ENCODE measurements around the gene CEACAM16.

The CEACAM16 gene

DNA sequence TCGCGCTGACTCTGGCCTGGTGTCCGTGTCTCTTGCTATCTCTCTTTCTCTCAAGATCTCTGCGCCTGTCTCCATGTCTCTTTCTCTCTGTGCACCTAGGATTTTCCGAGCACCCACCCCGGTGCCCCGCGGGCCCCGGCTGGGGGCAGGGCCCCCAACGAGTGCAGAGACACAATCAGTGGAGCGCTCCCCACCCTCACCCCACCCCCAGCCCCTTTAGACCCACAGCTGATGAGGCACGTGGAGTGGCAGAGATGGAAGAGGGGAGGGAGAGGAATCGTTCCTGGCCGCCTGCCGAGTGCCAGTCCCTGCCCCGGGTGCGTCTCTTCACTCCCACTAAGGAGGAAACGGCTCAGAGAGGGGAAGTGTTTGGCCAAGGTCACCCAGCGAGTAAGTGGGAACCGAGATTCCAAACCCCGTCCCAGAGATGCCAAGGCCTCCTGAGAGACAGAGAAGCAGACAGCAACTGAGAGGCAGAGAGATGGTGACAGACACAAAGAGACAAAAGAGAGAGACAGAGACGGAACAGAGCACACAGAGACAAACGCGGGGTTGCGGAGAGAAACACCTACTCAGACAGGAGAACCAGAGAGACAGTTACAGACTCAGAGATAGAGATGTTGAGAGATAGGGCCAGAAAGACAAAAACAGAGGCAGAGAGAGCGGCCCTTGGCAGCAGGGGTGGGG is 48.9 kb downstream of the CEACAM16 start:
- peak; percentile 47 for DNase-seq

DNA sequence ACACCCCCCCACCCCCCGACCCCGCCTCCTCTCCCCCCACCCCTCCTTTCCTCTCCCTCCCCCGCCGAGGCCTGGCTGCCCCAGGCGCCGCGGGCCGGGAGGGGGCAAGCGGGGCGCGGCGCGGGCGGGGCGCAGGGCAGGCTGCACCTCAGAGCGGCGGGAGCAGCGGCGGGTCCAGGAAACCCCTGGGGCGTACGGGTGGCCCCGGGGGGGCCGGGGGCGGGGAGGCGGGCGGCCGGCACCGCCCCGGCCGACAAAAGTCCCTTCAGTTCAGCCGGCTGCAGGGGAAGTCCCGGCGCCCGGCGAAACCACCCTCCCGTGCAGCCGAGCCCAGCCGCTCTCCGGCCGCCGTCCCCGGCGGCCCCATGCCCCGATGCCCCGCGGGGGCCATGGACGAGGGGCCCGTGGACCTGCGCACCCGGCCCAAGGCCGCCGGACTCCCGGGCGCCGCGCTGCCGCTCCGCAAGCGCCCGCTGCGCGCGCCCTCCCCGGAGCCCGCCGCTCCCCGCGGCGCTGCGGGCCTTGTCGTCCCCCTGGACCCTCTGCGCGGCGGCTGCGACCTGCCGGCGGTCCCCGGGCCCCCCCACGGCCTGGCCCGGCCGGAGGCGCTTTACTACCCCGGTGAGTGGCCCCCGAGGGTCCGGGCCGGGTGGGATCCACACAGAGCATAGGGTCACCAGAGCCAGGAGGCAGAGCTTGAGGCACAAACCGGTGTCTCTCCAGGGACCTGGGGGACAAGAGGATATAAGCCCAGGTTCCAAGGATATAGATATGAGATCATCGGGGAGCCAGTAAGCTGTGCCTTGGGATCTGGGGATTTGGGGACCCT is 49.7 kb downstream of the CEACAM16 start, which contains the start of gene BCL3:
TSS of gene BCL3 (plus strand) at position 283 of the 829 bp plus-strand sequence. CDS start at position 366, 83 bp downstream.
- DNase-seq = no peak

DNA sequence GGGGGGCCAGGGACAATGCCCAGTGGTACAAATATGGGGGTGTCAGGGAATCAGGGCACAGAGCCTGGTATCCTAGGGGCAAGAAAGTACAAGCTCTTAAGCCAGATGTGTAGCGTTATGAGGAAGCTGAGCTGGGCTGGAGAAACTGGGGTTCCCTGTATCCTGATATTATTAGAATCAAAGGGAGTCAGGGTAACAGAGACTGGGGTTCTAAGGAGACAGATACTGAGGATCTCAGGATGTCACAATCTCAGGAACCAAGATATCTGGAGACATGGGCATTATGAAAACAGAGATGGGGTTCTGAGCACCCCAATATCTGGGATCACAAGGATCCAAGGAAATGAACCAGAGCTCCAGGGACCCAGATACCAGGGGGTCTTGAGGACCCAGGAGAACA is 50.3 kb downstream of the CEACAM16 start:
- DNase-seq = no peak

GRCh38 chr19:44749994-44750393 is 51.0 kb downstream of the CEACAM16 start:
- DNase-seq = no peak

DNA sequence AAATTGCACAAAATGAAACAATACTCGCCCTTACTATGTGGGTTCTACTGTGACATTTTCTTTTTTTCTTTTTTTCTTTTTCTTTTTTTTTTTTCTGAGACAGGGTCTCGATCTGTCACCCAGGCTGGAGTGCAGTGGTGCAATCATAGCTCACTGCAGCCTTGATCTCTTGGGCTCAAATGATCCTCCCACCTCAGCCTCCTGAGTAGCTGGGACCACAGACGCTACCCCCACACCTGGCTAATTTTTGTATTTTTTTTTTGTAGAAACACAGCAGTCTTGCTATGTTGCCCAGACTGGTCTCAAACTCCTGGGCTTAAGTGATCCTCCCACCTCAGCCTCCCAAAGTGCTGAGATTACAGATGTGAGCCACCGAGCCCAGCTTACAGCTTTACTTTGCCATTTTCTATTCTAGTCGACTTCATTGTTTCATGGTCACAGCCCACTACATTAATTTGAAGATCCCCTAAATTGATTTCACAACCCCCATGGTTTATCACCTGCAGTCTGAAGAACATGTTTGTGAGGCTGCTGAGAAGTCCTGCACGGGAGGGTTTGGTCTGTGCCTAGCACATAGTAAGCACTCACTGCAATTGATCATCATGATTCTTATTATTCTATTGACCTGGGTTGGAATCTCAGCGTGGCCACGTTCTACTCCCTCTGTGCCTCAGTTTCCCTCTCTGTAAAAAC is 53.3 kb downstream of the CEACAM16 start:
- no peak for DNase-seq

- peak; percentile 78 for DNase-seq
Measured at GRCh38 chr19:44752816-44753625, 54.1 kb downstream of the CEACAM16 start.

GRCh38 chr19:44753626-44753931 is 54.6 kb downstream of the CEACAM16 start:
- no peak for DNase-seq

GRCh38 chr19:44753932-44754749 is 55.2 kb downstream of the CEACAM16 start:
- no peak for DNase-seq

DNA sequence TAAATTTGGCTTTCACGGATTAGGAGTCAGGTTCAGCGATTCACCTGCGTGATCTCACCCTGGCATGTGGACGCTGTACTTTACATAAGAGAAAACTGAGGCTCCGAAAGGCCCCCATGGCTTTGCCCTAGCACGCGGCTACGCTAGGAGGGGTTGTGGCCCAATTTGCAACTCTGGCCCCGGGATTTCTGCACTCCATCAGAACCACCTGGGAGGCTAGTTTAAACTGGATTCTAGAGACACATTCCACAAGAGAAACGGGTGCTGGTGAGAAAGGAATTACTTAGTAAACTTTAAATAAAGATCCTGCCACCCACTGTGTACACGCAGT is 55.8 kb downstream of the CEACAM16 start:
- no peak for DNase-seq

GRCh38 chr19:44755219-44755618 is 56.3 kb downstream of the CEACAM16 start:
- no peak for DNase-seq

DNA sequence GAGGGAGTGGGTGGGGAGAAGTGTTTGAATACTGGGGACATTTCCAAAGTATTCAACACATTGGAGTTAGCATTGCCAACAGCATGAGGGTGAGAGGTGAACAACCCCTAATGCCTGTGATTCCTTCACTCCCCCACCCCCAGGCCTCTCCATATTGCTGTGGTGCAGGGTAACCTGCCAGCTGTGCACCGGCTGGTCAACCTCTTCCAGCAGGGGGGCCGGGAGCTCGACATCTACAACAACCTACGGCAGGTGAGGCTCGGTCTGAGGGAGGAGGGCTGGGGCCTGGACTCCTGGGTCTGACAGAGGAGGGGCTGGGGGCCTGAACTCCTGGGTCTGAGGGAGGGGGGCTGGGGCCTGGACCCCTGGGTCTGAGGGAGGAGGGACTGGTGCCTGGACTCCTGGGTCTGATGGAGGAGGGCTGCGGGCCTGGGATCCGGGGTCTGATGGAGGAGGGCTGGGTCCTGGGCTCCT is 57.2 kb downstream of the CEACAM16 start:
- no peak for DNase-seq

- DNase-seq = no peak
Measured at GRCh38 chr19:44757057-44757734, 58.2 kb downstream of the CEACAM16 start.

- DNase-seq = no peak
Measured at GRCh38 chr19:44757735-44758505, 59.0 kb downstream of the CEACAM16 start.

GRCh38 chr19:44758596-44758995 is 59.6 kb downstream of the CEACAM16 start:
- no peak for DNase-seq

DNA sequence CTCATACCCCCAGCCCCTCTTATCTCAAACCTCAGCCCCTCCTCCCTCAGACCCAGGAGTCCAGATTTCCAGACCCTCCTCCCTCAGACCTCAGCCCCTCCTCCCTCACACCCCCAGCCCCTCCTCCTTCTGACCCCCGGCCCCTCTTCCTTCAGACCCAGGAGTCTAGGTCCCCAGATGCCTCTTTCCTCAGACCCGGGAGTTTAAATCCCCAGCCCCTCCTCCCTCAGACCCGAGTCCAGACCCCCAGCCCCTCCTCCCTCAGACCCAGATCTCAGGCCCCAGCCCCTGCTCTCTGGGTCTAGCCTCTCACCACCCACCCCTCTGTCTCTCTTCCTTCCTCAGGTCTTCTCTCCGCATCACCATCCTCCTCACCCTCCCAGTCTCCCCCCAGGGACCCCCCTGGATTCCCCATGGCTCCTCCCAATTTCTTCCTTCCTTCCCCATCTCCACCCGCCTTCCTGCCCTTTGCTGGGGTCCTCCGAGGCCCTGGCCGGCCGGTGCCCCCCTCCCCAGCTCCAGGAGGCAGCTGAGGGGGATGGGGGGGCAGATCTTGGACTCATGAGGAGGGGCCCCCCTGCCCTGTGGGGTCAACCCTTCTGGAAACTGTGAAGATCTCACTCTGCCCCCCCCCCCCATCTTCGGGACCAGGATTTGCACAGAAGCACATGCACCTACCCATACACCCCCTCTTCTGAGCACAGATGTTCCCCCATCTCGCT is 60.3 kb downstream of the CEACAM16 start:
- DNase-seq = no peak
